Activated T-helper 9 cell treated with anti-CD3 and anti-CD28 coated beads, Interleukin-2, amount 50 U/mL, for 16 hours (primary cell): ENCODE results near the gene STN1.
"Not testable (repeated sequence)": the region's sequence is repeated elsewhere in the genome, so short reads cannot be mapped to it uniquely, and the experiment has no call there.

ENCODE experiments used
- DNase-seq: peaks from one replicate; pipeline ENCODE4 v3.0.0-alpha.2; 2020; ENCODE audit warnings: low read depth

The STN1 gene

DNA sequence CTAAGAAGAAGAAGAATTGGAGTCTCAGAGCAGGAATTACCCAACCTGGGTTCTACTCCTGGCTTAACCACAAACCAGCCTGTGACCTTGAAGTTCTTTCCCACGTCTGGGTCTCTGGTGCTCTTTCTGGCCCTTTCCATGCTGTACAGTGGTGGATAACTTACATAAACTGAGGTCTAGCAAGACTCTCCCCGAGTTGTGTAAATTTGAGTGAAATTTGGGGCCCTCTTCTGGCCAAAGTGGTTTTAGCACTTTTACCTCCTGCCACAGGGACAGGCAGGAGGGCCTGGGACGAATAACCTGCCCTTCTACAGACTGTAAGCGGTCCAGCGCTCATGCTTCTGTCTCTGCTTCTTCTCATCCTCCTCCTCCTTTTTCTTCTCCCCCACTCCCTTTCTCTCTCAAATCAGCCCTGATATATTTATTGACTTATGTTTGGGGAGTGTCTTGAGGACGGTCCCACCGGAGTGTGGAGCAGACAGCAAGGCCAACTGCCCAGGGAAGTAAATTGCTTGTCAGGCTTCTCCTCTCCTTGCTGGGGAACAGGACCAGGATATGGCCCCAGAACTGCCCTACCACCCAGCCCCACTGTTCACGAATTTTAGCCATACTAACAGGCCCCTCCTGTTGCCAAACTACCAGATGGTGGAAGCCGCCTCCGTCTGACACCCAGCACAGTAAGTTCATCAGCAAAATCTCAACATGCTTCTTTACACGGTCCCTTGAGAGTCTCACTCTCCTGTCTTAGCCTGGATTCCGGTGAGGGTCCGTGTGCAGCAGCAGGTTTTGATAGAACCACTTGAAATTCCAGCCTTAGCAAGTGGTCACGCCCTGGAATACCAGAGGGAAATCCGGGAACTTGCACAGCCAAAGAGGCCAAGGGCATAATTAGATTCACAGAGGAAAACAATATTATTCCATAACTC is 58.6 kb downstream of the STN1 start:
- DNase-seq, result peak; percentile 20

DNA sequence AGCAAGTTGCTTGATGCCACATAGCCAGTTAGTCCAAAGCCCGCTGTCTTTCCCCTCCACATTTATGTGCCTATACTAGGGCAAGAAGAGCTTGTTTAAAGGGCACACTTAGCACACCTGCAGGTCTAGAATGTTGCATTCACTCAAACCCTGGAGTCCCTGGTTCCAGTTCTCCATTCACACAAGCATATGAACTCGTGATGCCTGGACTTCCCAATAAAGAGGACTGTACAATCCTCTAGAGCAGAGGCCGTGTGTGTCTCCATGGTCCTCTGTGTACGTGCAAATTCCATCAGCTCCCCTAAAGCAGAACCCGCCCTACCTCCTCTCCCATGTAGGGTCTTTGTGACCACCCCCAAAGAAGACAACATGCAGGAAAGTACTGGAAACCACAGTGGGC is 59.6 kb downstream of the STN1 start:
- DNase-seq, result no peak

DNA sequence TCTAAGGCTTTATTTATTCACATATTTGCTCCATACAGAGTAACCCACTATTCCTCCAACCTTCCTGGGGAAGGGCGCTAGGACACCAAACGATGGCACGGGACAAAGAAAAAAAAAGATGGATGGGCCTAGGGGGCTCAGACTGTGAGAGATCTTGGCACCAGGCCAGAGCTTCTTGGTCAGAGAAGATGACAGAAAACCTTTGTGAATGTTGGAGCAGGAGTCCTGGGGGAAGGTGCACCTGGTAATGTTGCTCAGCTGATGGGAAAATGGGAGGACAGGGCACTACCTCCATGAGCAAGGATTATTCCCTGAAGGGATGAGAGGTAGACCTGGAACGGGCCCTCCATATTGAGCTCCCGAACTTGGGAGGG is 61.2 kb downstream of the STN1 start:
- no peak for DNase-seq

DNA sequence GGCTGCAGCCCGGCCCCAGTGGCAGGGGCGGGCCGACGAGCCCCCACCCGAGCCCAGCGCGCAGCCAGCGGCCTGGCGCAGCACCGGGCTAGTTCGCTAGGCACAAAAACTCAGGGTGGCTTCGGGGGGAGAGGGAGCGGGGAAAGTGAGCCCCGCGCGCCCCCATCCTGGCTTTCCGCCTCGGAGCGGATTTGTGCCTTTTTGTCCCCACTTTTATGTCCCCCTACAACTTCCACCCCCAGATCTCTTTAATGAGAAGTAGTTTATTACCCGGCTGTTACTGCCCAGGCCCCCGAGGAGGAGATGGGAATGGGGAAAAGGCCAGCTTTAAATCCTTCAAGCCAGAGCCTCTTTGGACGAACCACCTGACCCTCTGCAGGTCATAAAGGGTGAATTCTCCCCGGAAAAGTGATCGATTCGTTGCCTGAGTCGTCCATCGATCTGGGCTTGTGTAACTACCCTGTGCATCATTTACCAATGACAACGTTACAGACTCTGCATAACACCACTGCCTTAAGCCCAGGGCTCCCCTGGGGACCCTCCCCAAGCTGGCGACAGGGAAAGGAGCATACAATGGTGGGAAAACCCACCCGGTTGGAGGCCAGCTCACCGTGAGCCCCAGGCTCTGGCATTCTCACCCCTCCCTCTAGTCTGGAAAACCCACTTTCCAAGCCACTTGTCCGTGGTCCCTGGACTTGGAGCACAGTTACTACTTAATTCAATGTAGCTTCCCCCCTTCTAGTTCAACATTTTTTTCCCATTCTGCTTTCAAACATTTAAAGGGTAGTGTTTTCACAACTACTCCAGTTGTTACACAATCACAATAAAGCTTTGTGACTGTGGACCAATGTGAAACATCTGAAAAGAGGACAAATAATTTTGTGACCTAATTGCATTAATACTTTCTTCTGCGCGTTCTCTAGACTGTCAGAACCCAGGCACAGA is 61.9 kb downstream of the STN1 start:
- no peak for DNase-seq

DNA sequence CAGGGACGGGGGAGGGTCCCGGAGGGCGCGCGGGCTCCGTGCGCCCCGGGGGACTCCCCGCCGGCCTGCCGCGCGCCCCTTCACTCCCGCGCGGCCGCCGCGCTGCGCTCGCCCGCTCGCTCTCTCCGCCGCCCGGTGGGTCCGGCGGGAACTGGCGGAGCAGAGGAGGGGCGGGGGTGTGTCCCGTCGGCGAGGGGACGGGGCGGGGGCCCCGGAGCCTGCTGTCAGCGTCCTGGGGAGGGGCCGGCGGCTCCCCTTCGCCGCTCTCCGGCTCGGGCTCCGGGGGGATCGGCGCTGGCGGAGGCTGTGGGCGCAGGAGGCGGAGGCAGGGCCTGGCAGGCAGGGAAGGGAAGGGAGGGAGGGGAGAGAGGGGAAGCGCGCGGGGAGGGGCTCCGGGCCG is 62.6 kb downstream of the STN1 start, which contains the start of gene SH3PXD2A:
SH3PXD2A (minus strand) TSS at position 153 of the 400 bp plus-strand sequence. CDS start 310 bp downstream, outside the sequence.
- DNase-seq, result no peak

DNA sequence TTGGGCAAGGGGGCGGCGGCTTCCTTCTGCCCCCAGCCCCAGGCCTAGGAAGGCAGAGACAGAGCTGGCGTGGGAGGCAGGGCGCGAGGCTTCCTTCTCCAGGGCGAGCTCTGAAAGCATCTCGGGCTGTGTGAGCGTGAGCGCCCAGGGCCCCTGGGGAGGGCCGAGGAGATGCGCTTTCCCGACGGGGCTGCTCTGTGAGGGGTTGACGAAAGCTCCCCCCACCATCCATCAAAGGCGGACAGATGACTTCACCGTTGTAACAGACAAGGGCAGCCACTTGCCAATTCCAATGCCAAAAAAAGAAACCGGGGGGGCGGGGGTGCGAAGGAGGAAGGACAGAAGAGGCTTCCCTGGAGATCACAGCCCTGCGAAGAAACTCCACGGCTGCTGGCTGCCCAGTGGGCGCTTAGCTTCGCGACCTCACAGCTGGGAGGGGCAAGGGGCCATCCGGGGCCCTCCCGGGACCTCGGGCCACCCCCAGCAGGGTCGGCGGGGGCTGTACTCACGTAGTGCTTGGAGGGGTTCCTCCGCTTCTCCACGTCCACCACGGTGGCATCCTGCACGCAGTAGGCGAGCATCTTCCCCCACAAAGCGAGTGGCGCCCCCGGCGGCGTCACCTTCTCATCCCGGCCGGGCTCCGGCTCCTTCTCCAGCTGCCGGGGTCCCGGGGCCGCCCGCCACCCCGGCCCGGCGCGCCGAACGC is 63.1 kb downstream of the STN1 start:
- no peak for DNase-seq

DNA sequence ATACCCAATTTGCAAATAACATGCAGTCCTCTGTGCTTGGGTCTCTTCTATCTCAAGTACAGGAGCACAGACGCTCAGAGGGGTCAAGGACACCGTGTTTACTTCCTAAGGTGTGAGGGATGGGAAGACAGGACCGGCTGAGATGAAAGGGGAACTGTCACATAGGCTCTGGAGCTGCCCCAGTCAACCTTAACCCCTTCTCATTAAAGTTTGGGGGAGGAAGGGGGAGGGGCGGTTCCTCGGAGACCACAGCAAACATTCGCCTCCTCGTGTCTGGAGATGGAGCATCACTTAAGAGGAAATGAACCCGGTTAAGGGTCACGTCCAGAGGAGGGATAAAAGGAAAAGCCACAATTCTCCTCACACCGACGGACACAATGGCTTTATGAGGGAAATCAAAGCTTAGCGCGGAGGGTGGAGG is 63.7 kb downstream of the STN1 start:
- no peak for DNase-seq

DNA sequence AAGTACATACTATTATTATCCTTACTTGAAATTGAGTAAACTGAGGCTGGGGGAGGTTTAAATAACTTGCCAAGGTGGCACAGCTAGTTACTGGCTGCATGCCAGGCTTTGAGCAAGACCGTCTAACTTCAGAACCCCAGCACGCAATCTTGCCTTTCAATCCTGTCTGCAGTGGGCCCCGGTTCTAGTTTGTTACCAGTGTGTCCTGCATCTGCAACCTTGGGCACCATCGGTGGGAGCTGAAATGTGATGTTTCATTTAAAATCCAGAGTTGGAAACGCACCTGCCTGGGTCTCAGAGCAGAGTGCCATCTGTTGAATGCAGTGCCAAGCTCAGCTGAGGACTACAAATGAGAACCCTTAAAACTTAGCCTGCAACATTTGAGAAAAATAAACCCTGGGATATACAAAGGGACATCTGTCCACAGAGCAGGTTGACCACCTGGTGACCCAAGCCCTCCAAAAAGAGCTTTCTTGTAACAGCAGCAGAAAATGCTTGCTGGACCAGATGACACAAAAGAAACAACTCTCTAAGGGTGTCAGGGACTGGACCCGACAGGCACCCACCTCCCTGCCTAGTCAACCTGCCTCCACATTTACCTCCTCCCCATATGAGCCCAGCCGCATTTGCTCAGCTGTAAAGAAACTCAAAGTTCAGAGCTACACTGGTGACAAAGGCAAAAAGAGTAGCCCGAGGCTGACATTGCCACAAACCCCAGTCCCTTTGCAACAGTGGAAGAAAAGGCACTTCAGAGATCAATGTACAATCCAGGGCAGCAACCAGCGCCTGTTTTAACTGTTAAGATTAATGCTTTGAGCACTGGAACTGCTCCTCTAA is 64.3 kb downstream of the STN1 start:
- no peak for DNase-seq

DNA sequence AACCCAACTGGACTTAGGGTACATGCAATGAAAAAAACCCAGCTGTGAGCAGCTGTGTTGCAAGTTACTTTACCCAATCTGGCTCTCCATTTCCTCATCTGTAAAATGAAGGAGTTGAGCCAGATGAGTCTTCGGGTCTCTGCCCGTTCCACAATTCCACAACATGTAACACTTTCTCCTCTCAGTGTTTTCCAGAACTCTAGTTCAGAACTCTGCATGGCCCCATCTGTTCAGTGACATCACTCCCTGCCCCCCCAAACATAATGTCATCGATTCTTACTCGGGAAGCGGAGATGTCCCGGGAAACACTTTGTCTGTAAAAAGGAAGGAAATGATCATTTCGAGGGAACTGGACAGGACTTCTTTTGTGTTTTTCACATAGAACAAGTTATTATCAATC is 65.1 kb downstream of the STN1 start:
- DNase-seq, result no peak

DNA sequence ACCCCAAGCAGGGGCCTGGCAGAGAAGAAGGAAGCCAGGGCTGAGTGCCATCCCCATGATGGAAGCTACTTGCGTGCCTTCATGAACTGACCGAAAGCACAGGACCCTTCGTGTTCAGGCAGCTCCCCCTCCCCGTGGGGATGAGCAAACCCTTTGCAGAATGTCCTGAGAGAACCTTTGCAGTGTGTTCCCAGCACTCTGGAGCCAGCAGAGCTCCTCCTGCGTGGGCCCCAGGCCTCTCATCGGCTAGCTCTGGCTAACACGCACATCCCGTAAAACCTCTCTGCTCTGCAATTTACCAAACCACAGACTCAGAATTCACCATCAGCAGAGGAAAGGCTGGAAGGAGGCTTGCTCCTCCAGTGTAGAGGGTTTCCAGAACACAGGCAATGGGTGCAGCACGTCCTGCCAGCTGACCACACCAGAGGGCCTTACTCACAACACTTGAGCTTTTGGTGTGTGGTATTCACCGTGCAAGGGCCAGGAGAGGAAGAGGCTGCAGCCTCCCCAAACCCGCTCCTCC is 65.7 kb downstream of the STN1 start:
- DNase-seq, result no peak

DNA sequence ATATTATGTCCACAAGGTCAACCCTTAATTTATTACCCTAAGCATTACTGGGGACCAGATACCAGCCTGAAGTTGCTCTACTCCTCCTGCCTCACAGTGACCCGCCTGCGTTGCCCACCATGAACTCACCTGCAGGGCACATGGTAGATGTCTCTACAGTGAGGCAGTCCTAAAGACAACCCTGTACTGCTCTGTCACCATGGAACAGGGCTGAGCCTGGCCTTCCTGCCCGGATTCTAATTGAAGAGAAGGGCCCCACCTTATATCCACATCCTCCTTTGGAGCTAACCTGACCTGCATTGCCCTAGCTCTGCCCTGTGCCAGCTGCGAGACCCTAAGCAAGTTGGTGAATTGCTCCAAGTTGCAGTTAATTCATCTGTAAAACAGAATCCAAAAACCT is 66.7 kb downstream of the STN1 start:
- no peak for DNase-seq

DNA sequence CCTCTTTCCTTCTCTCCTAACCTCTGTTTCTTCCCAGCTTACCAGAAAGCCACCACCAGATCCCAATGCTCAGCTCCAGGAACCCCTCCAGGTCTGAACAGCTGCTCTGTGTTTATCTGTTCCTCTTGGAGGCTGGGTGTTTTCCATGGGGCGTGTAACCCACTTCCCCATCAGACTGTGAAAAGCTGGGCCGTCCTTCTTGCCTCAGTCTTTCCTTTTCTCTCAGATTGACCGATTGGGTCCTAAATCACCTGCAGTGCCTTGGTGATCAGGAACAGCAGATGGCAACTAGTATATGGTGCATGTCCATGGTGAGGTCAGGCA is 67.5 kb downstream of the STN1 start:
- DNase-seq, result no peak

DNA sequence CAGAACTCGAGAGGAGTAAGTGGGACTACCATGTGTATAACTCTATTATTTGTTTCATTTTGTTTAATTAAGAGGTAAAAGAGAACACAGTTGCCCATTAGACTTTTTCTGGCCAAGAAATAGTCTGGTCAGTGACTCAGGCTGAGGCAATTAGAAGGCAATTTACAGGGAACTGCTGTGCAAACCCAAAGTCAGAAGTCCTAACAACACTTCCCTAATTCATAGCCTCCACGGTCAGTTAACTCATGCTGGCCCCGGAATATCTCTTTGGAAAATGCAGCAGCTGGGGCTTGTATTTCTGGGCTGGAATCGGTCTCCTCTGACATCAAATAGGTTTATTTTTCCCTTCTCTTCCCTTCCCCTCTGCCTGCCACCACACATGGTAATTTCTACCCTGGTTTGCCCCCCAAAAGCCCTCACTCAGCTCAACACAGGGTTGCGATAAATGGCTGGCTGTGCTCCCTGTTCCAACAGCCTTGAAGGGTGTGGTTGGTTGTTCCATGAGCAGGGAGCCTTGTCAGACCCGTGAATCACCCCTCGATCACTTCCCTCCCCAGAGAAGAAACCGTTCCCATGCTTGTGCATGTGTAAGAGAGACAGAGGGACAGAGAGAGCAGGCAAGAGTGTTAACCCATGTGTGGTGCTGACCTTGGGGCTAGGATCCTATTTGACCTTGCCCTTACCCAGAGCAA is 68.0 kb downstream of the STN1 start:
- DNase-seq, result no peak

DNA sequence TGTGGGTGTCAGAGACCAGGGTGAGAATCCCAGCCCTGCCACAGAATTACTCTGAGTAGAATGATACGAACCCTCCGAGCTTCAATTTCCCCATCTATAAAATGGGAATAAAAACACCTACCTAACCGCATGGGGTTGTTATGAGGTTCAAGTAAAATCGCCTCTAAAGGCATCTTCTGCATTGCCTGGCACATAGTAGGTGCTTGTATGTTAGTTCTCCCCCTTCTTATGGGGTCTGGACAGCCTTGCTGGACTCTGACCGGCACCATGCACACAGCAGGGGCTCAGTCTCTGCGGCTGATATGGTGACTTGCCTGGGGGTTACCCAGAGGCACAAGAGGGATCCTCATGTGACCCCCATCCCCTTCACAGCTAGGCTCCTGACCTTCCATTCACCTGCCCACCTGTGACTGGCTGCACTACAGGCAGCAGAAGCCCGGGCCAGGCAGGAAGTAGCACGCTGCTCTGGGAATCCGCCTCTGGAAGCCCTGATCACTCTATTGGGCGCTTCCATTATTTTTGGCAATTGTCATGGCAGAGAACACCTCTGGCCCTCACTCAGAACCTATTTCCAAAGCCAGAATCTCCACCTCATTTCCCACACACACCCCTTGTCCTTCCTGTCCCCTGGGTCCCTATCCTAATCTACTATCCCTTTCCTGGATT is 68.6 kb downstream of the STN1 start:
- no peak for DNase-seq

DNA sequence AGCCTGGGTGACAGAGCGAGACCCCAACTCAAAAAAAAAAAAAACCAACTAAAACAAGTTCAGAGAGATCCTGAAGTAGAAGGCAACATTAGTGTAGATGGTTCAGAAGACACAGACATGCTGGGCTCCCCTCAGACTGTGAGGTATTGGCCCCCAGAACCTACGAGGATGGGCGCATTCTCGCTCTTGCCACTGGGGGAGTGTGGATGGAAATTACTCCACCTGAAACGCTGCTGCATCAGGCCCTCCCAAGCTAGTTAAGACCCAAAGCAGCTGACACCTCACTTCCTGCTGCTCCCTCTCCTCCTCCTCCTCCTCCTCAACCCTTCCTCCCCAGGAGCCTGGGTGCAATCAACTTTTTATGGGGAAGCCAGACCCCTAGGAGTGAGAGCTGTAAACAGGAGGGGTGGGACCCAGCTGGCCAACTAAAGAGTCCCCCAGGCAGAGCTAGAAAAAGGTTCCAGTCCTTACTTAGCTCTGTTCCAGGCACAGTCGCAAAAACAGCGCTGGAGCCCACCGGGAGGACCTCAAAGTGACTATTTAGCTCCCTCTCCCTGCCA is 70.0 kb downstream of the STN1 start:
- DNase-seq, result no peak

DNA sequence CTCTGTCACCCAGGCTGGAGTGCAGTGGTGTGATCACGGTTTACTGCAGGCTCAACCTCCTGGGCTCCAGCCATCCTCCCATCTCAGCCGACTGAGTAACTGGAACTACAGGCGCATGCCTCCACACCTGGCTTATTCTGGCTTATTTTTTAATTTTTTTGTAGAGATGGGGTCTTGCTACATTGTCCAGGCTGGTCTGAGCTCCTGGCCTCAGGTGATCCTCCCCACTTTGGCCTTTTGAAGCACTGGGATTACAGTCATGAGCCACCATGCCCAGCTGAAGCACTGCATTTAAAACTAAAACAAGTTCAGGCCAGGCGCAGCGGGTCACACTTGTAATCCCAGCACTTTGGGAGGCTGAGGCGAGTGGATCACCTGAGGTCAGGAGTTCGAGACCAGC is 70.6 kb downstream of the STN1 start:
- no peak for DNase-seq

DNA sequence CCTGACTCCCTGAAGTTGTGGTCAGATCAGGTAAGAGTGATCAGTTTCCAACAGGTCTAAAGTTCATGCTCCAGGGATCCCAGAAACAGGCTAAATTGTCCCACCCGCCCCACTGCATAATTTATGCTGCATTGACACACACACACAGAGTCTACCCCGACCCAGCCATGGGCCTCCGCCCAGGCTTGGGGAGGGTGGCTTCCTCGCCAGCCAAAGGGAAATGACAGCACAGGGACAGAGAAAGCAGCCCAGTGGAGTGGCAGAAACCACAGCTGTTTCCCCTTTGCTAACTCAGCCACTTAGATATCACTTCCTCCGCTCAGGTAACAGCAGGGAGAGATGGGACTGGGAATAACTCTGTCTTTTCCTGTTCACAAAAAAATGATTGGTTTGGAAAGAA is 72.0 kb downstream of the STN1 start:
- no peak for DNase-seq

DNA sequence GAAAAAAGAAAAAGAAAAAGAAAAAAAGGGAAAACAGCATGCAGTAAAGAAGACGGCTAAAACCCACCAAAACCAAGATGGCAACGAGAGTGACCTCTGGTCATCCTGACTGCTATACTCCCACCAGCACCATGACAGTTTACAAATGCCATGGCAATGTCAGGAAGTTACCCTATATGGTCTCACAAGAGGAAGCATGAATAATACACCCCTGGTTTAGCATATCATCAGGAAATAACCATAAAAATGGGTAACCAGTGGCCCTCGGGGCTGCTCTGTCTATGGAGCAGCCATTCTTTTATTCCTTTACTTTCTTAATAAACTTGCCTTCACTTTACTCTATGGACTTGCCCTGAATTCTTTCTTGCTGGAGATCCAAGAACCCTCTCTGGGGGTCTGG is 72.6 kb downstream of the STN1 start:
- DNase-seq, result not testable (repeated sequence)

DNA sequence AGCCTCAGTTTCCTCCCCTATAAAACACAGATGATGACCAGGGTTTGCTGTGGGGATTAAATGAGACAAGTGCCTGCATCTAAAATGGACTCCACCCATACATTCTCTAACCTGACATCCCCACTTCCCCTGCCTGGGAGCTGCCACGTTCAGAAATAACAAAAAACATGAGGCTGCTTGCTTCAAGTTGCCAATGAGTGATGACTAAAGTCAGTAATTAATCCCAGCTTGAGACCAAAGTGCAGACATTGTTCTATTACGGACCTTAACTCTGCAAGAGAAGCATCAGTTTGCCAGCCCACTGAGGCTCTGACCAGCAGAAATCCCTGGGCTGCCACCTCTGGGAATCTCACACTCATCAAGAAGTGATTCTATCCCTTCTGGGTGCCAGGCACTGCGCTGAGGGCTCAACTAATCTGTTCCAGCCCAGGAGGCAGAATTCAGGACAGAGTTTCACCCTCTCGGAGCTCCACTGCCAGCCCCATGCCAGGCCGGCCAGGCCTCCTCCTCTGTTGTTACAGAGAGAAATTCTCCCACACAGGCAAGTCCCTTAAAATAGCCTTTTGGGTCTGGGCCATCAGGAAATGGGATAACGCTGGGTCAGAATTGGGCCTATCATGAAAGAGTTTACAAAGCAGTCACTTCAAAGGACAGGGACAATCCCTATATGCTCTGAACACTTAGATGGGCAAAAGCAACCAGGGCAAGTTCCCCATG is 74.0 kb downstream of the STN1 start:
- DNase-seq, result no peak
